ENCODE measurements around the gene GPR31.

DNA sequence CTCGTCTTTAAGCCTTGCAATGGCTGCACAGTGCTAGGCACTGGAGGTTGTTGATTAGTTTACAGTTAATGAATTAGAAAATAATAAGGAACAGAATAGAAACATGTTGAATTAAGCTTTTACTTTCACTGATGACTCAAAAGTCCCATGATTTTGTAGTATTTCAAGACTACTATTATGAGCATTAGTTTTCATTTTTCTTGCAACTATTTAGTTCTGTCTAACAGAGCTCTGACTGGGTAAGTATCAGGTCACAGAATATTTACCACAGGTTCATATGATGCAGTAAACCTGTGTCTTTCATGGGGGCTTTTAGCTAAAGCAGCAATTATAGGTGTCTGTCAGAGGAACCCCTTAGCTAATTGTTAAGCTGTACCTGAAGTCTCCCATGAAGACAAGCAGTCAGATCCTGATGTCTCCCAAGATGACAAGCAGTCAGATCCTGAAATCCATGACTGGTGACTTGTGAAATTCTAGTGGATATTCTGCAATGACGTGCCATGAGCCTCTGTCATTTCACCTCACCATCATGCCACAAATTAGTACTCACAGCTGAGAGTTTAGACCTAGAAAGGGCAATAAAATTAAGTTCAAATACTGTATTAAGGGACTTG, 8.2 kb upstream of the GPR31 start:
- TF ChIP-seq, protein P1, sequence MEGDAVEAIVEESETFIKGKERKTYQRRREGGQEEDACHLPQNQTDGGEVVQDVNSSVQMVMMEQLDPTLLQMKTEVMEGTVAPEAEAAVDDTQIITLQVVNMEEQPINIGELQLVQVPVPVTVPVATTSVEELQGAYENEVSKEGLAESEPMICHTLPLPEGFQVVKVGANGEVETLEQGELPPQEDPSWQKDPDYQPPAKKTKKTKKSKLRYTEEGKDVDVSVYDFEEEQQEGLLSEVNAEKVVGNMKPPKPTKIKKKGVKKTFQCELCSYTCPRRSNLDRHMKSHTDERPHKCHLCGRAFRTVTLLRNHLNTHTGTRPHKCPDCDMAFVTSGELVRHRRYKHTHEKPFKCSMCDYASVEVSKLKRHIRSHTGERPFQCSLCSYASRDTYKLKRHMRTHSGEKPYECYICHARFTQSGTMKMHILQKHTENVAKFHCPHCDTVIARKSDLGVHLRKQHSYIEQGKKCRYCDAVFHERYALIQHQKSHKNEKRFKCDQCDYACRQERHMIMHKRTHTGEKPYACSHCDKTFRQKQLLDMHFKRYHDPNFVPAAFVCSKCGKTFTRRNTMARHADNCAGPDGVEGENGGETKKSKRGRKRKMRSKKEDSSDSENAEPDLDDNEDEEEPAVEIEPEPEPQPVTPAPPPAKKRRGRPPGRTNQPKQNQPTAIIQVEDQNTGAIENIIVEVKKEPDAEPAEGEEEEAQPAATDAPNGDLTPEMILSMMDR (IDR thresholded peaks at IDR 0.05) = no peak
- no peak for TF ChIP-seq POLR2A (IDR thresholded peaks at IDR 0.05)
- TF ChIP-seq POLR2AphosphoS5 (IDR thresholded peaks at IDR 0.05) = no peak
- no peak for TF ChIP-seq EP300 (IDR thresholded peaks at IDR 0.05)

Measured in sigmoid colon (tissue), 4 donors.